ENCODE results near the gene SCUBE1.

GRCh38 chr22:43152357-43153071 is 190.7 kb downstream of the SCUBE1 start:
- TF ChIP-seq EP300 (IDR thresholded peaks at IDR 0.05; ENCODE audit: borderline replicate concordance in 1 of 2, control insufficient read depth in 1 of 2, low read depth in 2 of 2, low read length in 2 of 2), result no peak
- no peak for TF ChIP-seq NFIC (IDR thresholded peaks at IDR 0.05; ENCODE audit: low read depth, low read length)
- TF ChIP-seq BHLHE40 (IDR thresholded peaks at IDR 0.05; ENCODE audit: borderline replicate concordance in 1 of 2, low read depth in 2 of 2, low read length in 1 of 2), result no peak
- TF ChIP-seq SIX5 (IDR thresholded peaks at IDR 0.05; ENCODE audit: low read depth, low read length, severe bottlenecking), result no peak
- TF ChIP-seq RAD51 (IDR thresholded peaks at IDR 0.05), result no peak
- TF ChIP-seq POLR2AphosphoS2 (IDR thresholded peaks at IDR 0.05; ENCODE audit: low read depth, low read length), result no peak
- TF ChIP-seq, protein P1, sequence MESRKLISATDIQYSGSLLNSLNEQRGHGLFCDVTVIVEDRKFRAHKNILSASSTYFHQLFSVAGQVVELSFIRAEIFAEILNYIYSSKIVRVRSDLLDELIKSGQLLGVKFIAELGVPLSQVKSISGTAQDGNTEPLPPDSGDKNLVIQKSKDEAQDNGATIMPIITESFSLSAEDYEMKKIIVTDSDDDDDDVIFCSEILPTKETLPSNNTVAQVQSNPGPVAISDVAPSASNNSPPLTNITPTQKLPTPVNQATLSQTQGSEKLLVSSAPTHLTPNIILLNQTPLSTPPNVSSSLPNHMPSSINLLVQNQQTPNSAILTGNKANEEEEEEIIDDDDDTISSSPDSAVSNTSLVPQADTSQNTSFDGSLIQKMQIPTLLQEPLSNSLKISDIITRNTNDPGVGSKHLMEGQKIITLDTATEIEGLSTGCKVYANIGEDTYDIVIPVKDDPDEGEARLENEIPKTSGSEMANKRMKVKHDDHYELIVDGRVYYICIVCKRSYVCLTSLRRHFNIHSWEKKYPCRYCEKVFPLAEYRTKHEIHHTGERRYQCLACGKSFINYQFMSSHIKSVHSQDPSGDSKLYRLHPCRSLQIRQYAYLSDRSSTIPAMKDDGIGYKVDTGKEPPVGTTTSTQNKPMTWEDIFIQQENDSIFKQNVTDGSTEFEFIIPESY (IDR thresholded peaks at IDR 0.05), result no peak

All from GM12878 (cell line).